AG04450 (cell line): ENCODE measurements around the gene TRIM44. TPM values are rescaled to one million over a fixed set of nuclear protein-coding genes. Genes with fewer than 3 reads are reported as not detected.

Source experiments
- CTCF ChIA-PET: fragments of 300-600, 350-600 bp; formaldehyde crosslinking; extraction: SDS; loops from one replicate; lab custom pipeline; 2022; ENCODE audit warnings: antibody characterized with exemption, inconsistent platforms; lab: Charles Lee
- POLR2A ChIA-PET: fragments of 350-600 bp; formaldehyde crosslinking; extraction: SDS; loops from one replicate; lab custom pipeline; 2021; ENCODE audit warnings: antibody characterized with exemption, inconsistent platforms; lab: Yijun Ruan, JAX
- DNase-seq: peaks from one replicate; pipeline ENCODE4 v3.0.0-alpha.2; 2011; ENCODE audit warnings: low read depth, low spot score
- H3K27ac ChIP-seq: one replicate; pipeline ENCODE4 v1.5.1; 2012; ENCODE audit warnings: low read depth, low read length, control low read depth
- H3K27me3 ChIP-seq: one replicate; pipeline ENCODE4 v1.6.0; 2012; ENCODE audit warnings: low read length; ENCODE audit not compliant: control insufficient read depth, insufficient read depth
- H3K4me3 ChIP-seq: 2 replicates; pipeline ENCODE4 v1.5.1; 2011; ENCODE audit warnings: mild to moderate bottlenecking, low read depth, low read length, control low read depth
- H3K9me3 ChIP-seq: 2 replicates; pipeline ENCODE4 v1.5.1; 2012; ENCODE audit warnings: low read length; ENCODE audit not compliant: control insufficient read depth, insufficient read depth
- polyA plus RNA-seq: library from polyadenylated mRNA; depleted of rRNA; stranded (reverse); fragments of >200 nt; gene quantifications from 2 replicates; pipeline ENCODE4 v1.2.3, GENCODE V29; 2011
- TF ChIP-seq, protein P1 (sequence below): IDR thresholded peaks from 2 replicates; pipeline ENCODE4 v1.5.1; 2011; ENCODE audit warnings: low read depth, low read length, control low read depth, inconsistent platforms

Gene TRIM44
- polyA plus RNA-seq, 1 experiment, result 70.7 TPM

GRCh38 chr11:35848616-35849015 is 186.0 kb downstream of the TRIM44 start:
- Histone ChIP-seq H3K27ac (no peak overlapping the region), H3K27me3 (peaks cover 19% of the 10 kb centered on the region), H3K4me3 (no peak overlapping the region), H3K9me3 (no peaks in the 10 kb centered on the region)
- DNase-seq, result no peak
- TF ChIP-seq, protein P1, sequence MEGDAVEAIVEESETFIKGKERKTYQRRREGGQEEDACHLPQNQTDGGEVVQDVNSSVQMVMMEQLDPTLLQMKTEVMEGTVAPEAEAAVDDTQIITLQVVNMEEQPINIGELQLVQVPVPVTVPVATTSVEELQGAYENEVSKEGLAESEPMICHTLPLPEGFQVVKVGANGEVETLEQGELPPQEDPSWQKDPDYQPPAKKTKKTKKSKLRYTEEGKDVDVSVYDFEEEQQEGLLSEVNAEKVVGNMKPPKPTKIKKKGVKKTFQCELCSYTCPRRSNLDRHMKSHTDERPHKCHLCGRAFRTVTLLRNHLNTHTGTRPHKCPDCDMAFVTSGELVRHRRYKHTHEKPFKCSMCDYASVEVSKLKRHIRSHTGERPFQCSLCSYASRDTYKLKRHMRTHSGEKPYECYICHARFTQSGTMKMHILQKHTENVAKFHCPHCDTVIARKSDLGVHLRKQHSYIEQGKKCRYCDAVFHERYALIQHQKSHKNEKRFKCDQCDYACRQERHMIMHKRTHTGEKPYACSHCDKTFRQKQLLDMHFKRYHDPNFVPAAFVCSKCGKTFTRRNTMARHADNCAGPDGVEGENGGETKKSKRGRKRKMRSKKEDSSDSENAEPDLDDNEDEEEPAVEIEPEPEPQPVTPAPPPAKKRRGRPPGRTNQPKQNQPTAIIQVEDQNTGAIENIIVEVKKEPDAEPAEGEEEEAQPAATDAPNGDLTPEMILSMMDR, result no peak
- ChIA-PET CTCF (interaction anchor here (3.2 kb wide), 1 partner anchor 27 kb away, joined by 18 read pairs; no protein-coding TSS in a partner anchor), POLR2A (no interaction called here)

DNA sequence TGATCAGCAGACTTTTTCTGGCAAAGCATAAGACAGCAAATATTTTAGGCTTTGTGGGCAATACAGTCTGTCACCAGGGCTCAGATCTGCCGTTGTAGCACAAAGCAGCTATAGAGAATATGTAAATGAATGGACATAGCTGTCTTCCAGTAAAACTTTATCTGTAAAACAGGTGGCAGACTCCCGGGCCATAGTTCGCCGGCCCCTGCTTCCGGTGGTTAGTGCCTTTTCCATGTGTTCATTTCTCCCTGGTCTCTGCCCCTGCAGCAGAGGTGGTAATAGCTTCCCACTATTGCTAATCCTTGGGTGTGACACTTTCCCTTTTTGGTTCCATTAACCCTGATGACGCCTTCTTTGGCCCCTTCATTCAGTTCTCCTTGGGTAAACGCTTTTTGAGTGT is 187.6 kb downstream of the TRIM44 start:
- no peaks in the 10 kb centered on the region for H3K9me3 ChIP-seq
- CTCF ChIA-PET, result interaction anchor here (1.2 kb wide), 1 partner anchor 28 kb away, joined by 4 read pairs; no protein-coding TSS in a partner anchor
- DNase-seq, result no peak
- TF ChIP-seq, protein P1, result no peak
- H3K4me3 ChIP-seq, result no peak overlapping the region
- POLR2A ChIA-PET, result no interaction called here
- H3K27ac ChIP-seq, result no peak overlapping the region
- H3K27me3 ChIP-seq, result peaks cover 22% of the 10 kb centered on the region

DNA sequence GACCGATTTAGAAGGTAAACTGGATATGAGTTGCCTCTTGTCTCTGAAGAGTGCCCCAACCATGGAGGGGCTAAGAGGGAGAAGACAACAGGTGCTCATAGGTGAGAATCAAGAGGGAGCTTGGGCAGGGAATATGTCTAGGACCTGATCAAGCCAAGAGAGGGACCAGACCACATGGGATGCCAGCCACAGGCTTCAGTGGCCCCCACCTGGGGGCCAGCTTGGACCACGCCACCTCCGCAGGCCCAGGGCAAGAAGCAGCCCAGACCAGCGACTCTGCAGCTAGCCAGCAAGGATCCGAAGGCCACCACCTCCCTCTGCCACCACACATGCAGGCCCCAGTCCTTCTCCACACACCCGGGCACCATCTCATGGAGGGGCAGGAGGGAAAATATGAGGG is 188.8 kb downstream of the TRIM44 start:
- Histone ChIP-seq H3K27me3 (peaks cover 29% of the 10 kb centered on the region), H3K4me3 (no peak overlapping the region), H3K9me3 (no peaks in the 10 kb centered on the region), H3K27ac (no peak overlapping the region)
- ChIA-PET POLR2A (no interaction called here), CTCF (interaction anchor here (1.4 kb wide), 1 partner anchor 29 kb away, joined by 6 read pairs; no protein-coding TSS in a partner anchor)
- TF ChIP-seq, protein P1, result no peak
- DNase-seq, result no peak

DNA sequence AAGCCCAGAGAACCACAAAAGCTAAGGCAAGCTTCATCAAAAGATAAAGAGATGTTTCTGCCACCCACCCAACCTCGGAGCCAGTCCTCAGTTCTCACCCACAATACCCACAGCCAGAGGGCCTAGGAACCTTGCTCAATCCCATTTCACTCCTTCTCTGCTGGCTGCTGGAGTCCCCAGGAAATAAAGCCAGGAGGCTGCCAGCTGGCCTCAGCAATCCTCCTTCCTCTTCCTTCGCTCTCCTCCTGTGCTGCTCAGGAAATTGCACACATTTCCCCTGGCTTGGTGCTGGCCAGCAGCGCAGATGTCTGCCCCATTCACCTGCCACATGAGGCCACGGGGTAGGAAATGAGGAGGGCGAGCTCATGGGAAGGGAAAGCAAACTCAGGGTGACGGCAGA is 189.5 kb downstream of the TRIM44 start:
- Histone ChIP-seq H3K27me3 (peaks cover 24% of the 10 kb centered on the region), H3K27ac (no peak overlapping the region), H3K9me3 (no peaks in the 10 kb centered on the region), H3K4me3 (no peak overlapping the region)
- ChIA-PET POLR2A (no interaction called here), CTCF (interaction anchor here (1.4 kb wide), 1 partner anchor 30 kb away, joined by 6 read pairs; no protein-coding TSS in a partner anchor)
- no peak for DNase-seq
- TF ChIP-seq, protein P1, result no peak

DNA sequence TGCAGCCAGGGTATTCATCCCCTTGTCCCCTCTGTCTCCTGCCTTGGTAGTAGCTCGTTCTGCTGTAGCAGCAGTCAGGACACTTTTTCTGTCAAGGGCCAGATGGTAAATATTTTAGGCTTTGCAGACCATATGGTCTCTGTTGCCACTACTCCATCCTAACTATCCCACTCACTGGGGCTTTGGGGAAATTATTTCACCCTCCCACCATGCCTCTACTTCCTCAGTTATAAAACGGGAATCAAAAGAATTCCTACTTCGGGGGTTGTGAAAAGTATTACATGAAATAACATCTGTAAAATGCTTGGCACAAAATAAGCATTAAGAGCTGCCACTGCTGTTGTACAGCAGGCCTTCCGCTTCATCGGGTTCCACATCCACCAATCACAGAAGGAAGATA is 191.4 kb downstream of the TRIM44 start:
- CTCF ChIA-PET, result interaction anchor here (1.8 kb wide), 1 partner anchor 32 kb away, joined by 7 read pairs; no protein-coding TSS in a partner anchor
- H3K27ac ChIP-seq, result no peak overlapping the region
- peaks cover 16% of the 10 kb centered on the region for H3K27me3 ChIP-seq
- TF ChIP-seq, protein P1, result no peak
- POLR2A ChIA-PET, result no interaction called here
- no peaks in the 10 kb centered on the region for H3K9me3 ChIP-seq
- no peak for DNase-seq
- no peak overlapping the region for H3K4me3 ChIP-seq
